HepG2 (cell line): ENCODE data around the gene ERCC5. TPM values are rescaled to one million over a fixed set of nuclear protein-coding genes. Genes with fewer than 3 reads are reported as not detected.

Source experiments
- BCL6 ChIP-seq: IDR thresholded peaks from 2 replicates; pipeline ENCODE4 v1.6.1; 2016; ENCODE audit warnings: missing genetic modification reagents, missing compliant biosample characterization
- CBX5 ChIP-seq: sonication (generic); formaldehyde crosslinking; IDR thresholded peaks from 2 replicates; pipeline ENCODE4 v1.4.0; 2020; ENCODE audit warnings: missing genetic modification reagents, borderline replicate concordance
- MEIS1 ChIP-seq: sonication (generic); formaldehyde crosslinking; IDR thresholded peaks from 2 replicates; pipeline ENCODE4 v1.9.0; 2021; ENCODE audit warnings: mild to moderate bottlenecking, missing genetic modification reagents, moderate library complexity, borderline replicate concordance
- PAX8 ChIP-seq: sonication (generic); formaldehyde crosslinking; IDR thresholded peaks from 2 replicates; pipeline ENCODE4 v1.8.0; 2022; ENCODE audit warnings: mild to moderate bottlenecking, missing genetic modification reagents, borderline replicate concordance
- PLSCR1 ChIP-seq: sonication (generic); formaldehyde crosslinking; IDR thresholded peaks from 2 replicates; pipeline ENCODE4 v1.5.0; 2020; ENCODE audit warnings: missing genetic modification reagents, mild to moderate bottlenecking, borderline replicate concordance
- ZBTB42 ChIP-seq: sonication (generic); formaldehyde crosslinking; IDR thresholded peaks from 2 replicates; pipeline ENCODE4 v1.5.0; 2020; ENCODE audit warnings: mild to moderate bottlenecking, missing genetic modification reagents
- ZNF407 ChIP-seq: sonication (generic); formaldehyde crosslinking; IDR thresholded peaks from one replicate; pipeline ENCODE4 v1.5.1; 2020; ENCODE audit warnings: mild to moderate bottlenecking, missing genetic modification reagents; ENCODE audit errors: not compliant biosample characterization
- ZNF503 ChIP-seq: sonication (generic); formaldehyde crosslinking; IDR thresholded peaks from 2 replicates; pipeline ENCODE4 v1.4.0; 2020; ENCODE audit warnings: missing genetic modification reagents
- polyA plus RNA-seq, 8 experiments: library from polyadenylated mRNA; depleted of rRNA in 3 of 8; stranded (reverse) in 7 of 8; unstranded in 1 of 8; fragments of >200 nt; fragmentation: Illumina TruSeq in 4 of 8; extraction: Trizol in 4 of 8; gene quantifications; 2 replicates each; pipeline versions ENCODE4 v1.2.1 to v1.2.3, GENCODE V29; 2011 to 2016; ENCODE audit warnings: low read depth in 4 of 8, missing spikeins in 1 of 8, mixed read lengths in 1 of 8; ENCODE audit not compliant: insufficient read depth in 1 of 8
- total RNA-seq, 5 experiments: library from RNA; depleted of rRNA; stranded (reverse); fragments of >200 nt; fragmentation: Illumina TruSeq; extraction: Trizol; gene quantifications; 2 replicates each; pipeline ENCODE4 v1.2.3, GENCODE V29; 2016; ENCODE audit warnings: low read depth in 1 of 5
- TF ChIP-seq, protein P1 (sequence below): sonication (generic); formaldehyde crosslinking; IDR thresholded peaks from 2 replicates; pipeline ENCODE4 v1.4.0; 2020; ENCODE audit warnings: missing genetic modification reagents
- TF ChIP-seq, protein P2 (sequence below): sonication (generic); formaldehyde crosslinking; conservative IDR thresholded peaks from 2 replicates; pipeline ENCODE4 v1.4.0; 2020; ENCODE audit warnings: missing genetic modification reagents

ERCC5 gene
- total and polyA plus RNA-seq, 2 of the 13 experiments (the other 11 are each of a cell fraction or from before 2014, with no cell fraction given): 12.9 to 35.5 TPM

- no peak for TF ChIP-seq ZNF407
- 0 out of 2 replicates have a peak, but pooled peaks have one; percentile 32 for TF ChIP-seq PAX8 (CRISPR knock-in tag)
- TF ChIP-seq ZBTB42 (CRISPR knock-in tag): no peak
- no peak for TF ChIP-seq MEIS1 (CRISPR knock-in tag)
- TF ChIP-seq, protein P1, sequence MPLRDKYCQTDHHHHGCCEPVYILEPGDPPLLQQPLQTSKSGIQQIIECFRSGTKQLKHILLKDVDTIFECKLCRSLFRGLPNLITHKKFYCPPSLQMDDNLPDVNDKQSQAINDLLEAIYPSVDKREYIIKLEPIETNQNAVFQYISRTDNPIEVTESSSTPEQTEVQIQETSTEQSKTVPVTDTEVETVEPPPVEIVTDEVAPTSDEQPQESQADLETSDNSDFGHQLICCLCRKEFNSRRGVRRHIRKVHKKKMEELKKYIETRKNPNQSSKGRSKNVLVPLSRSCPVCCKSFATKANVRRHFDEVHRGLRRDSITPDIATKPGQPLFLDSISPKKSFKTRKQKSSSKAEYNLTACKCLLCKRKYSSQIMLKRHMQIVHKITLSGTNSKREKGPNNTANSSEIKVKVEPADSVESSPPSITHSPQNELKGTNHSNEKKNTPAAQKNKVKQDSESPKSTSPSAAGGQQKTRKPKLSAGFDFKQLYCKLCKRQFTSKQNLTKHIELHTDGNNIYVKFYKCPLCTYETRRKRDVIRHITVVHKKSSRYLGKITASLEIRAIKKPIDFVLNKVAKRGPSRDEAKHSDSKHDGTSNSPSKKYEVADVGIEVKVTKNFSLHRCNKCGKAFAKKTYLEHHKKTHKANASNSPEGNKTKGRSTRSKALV (CRISPR knock-in tag): no peak
- TF ChIP-seq, protein P2, sequence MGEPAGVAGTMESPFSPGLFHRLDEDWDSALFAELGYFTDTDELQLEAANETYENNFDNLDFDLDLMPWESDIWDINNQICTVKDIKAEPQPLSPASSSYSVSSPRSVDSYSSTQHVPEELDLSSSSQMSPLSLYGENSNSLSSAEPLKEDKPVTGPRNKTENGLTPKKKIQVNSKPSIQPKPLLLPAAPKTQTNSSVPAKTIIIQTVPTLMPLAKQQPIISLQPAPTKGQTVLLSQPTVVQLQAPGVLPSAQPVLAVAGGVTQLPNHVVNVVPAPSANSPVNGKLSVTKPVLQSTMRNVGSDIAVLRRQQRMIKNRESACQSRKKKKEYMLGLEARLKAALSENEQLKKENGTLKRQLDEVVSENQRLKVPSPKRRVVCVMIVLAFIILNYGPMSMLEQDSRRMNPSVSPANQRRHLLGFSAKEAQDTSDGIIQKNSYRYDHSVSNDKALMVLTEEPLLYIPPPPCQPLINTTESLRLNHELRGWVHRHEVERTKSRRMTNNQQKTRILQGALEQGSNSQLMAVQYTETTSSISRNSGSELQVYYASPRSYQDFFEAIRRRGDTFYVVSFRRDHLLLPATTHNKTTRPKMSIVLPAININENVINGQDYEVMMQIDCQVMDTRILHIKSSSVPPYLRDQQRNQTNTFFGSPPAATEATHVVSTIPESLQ: no peak
- no peak for TF ChIP-seq ZNF503 (CRISPR knock-in tag)
- no peak for TF ChIP-seq BCL6
- TF ChIP-seq CBX5 (CRISPR knock-in tag): no peak
- TF ChIP-seq PLSCR1 (CRISPR knock-in tag): 0 out of 2 replicates have a peak, but pooled peaks have one; percentile 31
- TF ChIP-seq, all 625 proteins: peak for 38
Observed at GRCh38 chr13:102799426-102800144, 46.2 kb upstream of the ERCC5 start (continued).
